Measurements from ENCODE around the gene TYMP. TPM values are rescaled to one million over a fixed set of nuclear protein-coding genes. Genes with fewer than 3 reads are reported as not detected.

TYMP gene
- total and polyA plus RNA-seq, 2 of the 8 experiments (the other 6 are each of a cell fraction or from before 2014, with no cell fraction given): 0.43 to 0.48 TPM

- ChIA-PET POLR2A (ENCODE audit: partially characterized antibody) (interaction anchor here (1.0 to 1.7 kb wide), 2 partner anchors 13 to 57 kb away, joined by 3 to 9 read pairs; partner anchors contain the start of genes LMF2 and NCAPH2), CTCF (ENCODE audit: partially characterized antibody) (interaction anchor here (0.6 to 1.5 kb wide), 4 partner anchors 24 to 797 kb away, joined by 3 read pairs; no protein-coding TSS in a partner anchor)
- Histone ChIP-seq H2AK5ac (ENCODE audit: low read depth, low read length) (no peak overlapping the region), H2BK12ac (ENCODE audit: low read depth, low read length) (no peak overlapping the region), H4K5ac (ENCODE audit: insufficient read length, low read depth, low read length) (no peak overlapping the region), H3K27me3 (replicated peaks in 1 of 4; ENCODE audit: control insufficient read depth in 3 of 4, extremely low read depth in 1 of 4, insufficient read depth in 3 of 4, low read length in 3 of 4) (peaks cover 0 to 2% (median 1%) of the 10 kb centered on the region in 4 experiments; a peak in 1 of 7 replicates), H2BK5ac (ENCODE audit: low read depth, low read length) (no peak overlapping the region), H3K36me3 (ENCODE audit: control insufficient read depth in 2 of 4, insufficient read depth in 4 of 4, low read length in 3 of 4) (peaks cover 4 to 25% (median 19%) of the 10 kb centered on the region in 4 experiments; a peak in 7 of 8 replicates), H3K14ac (ENCODE audit: insufficient read length) (no peak overlapping the region), H4K8ac (ENCODE audit: extremely low read depth, insufficient read depth, low read length) (no peak overlapping the region), H2BK120ac (replicated peaks; ENCODE audit: low read depth, low read length) (no peak overlapping the region), H3K4me3 (ENCODE audit: extremely low read depth in 1 of 4, insufficient read depth in 2 of 4, low read depth in 3 of 4, low read length in 4 of 4) (no peak overlapping the region), H4K20me1 (replicated peaks in 1 of 2; ENCODE audit: control insufficient read depth in 1 of 2, insufficient read depth in 2 of 2, low read length in 2 of 2) (peaks cover 2 to 19% of the 10 kb centered on the region in 2 experiments), H3K4ac (replicated peaks; ENCODE audit: insufficient read length, low read depth, low read length) (no peak overlapping the region), H3K79me2 (ENCODE audit: control insufficient read depth in 1 of 2, insufficient read depth in 2 of 2, low read length in 2 of 2) (no peaks in the 10 kb centered on the region), H2BK20ac (ENCODE audit: low read length) (no peak overlapping the region), H2AFZ (ENCODE audit: low read length) (no peak overlapping the region), H3K27ac (ENCODE audit: low read depth, low read length) (no peak overlapping the region), H2BK15ac (ENCODE audit: low read length) (no peak overlapping the region), H3K56ac (replicated peaks; ENCODE audit: insufficient read length, low read depth, low read length) (no peak overlapping the region), H3K9ac (replicated peaks in 1 of 4; ENCODE audit: extremely low read depth in 1 of 4, low read depth in 3 of 4, low read length in 3 of 4) (no peak overlapping the region), H3K18ac (ENCODE audit: extremely low read depth, low read length) (no peak overlapping the region), H3K4me1 (replicated peaks in 1 of 4; ENCODE audit: control insufficient read depth in 3 of 4, insufficient read depth in 4 of 4, low read length in 3 of 4) (peaks cover 0 to 6% (median 2%) of the 10 kb centered on the region in 4 experiments; a peak in 5 of 7 replicates), H3K9me3 (ENCODE audit: insufficient read depth in 2 of 2, low read depth in 1 of 2, low read length in 1 of 2) (no peaks in the 10 kb centered on the region), H4K91ac (replicated peaks; ENCODE audit: insufficient read length, low read length) (no peak overlapping the region), H3K4me2 (ENCODE audit: insufficient read depth in 1 of 2, low read depth in 2 of 2, low read length in 2 of 2) (no peak overlapping the region), H3K79me1 (ENCODE audit: low read depth, low read length) (peaks cover under 1% of the 10 kb centered on the region; the same call in 1 of the 2 replicates), H3K23ac (ENCODE audit: insufficient read length) (no peak overlapping the region), H3K23me2 (ENCODE audit: low read depth, low read length) (peaks cover 15% of the 10 kb centered on the region; the same call in 1 of the 2 replicates)
- DNase-seq (ENCODE audit: low read depth in 1 of 2, low spot score in 2 of 2) (no peak), FAIRE-seq (no peak)
- TF ChIP-seq BCL11A (IDR thresholded peaks at IDR 0.05; ENCODE audit: low read depth in 2 of 2, low read length in 2 of 2) (no peak), SIN3A (conservative IDR thresholded peaks at IDR 0.05 in 1 of 2, IDR thresholded peaks at IDR 0.05 in 1 of 2; ENCODE audit: low read depth in 1 of 2, low read length in 2 of 2) (no peak), CTBP2 (IDR thresholded peaks at IDR 0.05; ENCODE audit: borderline replicate concordance, insufficient read depth, insufficient read length, low read length) (no peak), TEAD4 (IDR thresholded peaks at IDR 0.05; ENCODE audit: low read depth, low read length) (no peak), NANOG (IDR thresholded peaks at IDR 0.05; ENCODE audit: insufficient read depth, low read depth, low read length, poor library complexity, severe bottlenecking) (no peak), TCF12 (IDR thresholded peaks at IDR 0.05; ENCODE audit: low read depth, low read length) (no peak), RNF2 (IDR thresholded peaks at IDR 0.05; ENCODE audit: borderline replicate concordance, low read depth, low read length, missing control alignments, poor library complexity, severe bottlenecking) (no peak)
- 80% methylated on average over 10 of the region's 10 CpGs; no CpG with 5 or more reads in 1 of the 2 experiments for WGBS, 2 experiments (ENCODE audit: extremely low coverage in 1 of 2, insufficient coverage in 1 of 2, insufficient read length in 1 of 2, insufficient replicate concordance in 2 of 2, low coverage in 1 of 2, low lambda C conversion rate in 2 of 2, missing lambda C conversion rate in 1 of 2)
These were observed 8.1 kb downstream of the TYMP start for GRCh38 chr22:50521710-50522109.
